Daoy (cell line): Measurements from ENCODE around the gene NOC2L. TPM values are rescaled to one million over a fixed set of nuclear protein-coding genes. Genes with fewer than 3 reads are reported as not detected.

Source experiments
- DNase-seq: peaks from one replicate; pipeline ENCODE4 v3.0.0-alpha.2; 2015; ENCODE audit warnings: low read depth
- total RNA-seq: library from RNA; depleted of rRNA; stranded (reverse); fragments of >200 nt; shearing (Covaris generic); gene quantifications from 2 replicates; pipeline ENCODE4 v1.2.3, GENCODE V29; 2014

Gene NOC2L
- total RNA-seq, 1 experiment from 2014 or later = 271 TPM

GRCh38 chr1:975365-975764 lies 16.3 kb upstream of the NOC2L start:
- no peak for DNase-seq

DNA sequence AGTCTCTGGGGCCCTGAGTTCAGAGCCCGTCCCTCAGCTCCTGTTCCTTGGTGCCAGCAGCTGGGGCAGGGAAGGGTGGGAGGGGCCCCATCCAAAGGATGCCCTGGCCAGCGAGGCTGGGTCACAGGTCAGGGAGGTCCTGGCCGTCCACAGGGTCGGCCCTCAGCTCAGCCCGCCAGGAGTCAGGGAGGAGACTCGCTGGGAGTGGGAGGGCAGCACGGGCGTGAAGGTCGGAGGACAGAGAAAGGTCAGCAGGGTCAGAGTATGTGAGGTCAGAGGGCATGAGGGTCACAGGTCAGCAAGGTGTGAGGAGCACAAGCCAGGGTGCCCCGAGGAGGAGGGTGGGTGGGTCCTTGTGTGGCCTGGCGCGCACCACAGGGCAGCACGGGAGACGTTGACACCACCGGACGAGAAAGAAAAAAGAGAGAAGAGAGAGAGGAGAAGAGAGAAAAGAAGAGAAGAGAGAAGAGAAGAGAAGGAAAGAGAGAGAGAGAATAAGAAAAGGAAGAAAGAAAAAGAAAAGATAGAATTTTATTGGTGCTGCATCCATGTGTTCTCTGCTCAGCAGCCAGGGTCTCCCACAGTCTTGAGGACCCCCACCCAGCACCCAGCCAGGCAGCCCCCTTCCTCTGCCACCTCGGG lies 15.8 kb upstream of the NOC2L start:
- no peak for DNase-seq

DNA sequence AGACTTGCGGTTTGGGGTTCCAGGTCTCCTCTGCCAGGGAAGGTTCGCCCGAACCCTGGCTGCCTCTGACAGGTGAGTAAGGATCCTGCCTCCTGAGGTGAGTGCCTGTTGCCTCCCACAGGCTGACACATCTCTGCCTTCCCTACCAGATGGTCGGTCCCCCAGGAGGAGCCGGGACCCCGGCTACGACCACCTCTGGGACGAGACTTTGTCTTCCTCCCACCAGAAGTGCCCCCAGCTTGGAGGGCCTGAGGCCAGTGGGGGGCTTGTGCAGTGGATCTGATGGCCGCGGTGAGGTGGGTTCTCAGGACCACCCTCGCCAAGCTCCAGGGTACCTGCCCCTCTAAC lies 15.2 kb upstream of the NOC2L start:
- no peak for DNase-seq

- no peak for DNase-seq
These were observed 14.6 kb upstream of the NOC2L start for GRCh38 chr1:973459-974292.

DNA sequence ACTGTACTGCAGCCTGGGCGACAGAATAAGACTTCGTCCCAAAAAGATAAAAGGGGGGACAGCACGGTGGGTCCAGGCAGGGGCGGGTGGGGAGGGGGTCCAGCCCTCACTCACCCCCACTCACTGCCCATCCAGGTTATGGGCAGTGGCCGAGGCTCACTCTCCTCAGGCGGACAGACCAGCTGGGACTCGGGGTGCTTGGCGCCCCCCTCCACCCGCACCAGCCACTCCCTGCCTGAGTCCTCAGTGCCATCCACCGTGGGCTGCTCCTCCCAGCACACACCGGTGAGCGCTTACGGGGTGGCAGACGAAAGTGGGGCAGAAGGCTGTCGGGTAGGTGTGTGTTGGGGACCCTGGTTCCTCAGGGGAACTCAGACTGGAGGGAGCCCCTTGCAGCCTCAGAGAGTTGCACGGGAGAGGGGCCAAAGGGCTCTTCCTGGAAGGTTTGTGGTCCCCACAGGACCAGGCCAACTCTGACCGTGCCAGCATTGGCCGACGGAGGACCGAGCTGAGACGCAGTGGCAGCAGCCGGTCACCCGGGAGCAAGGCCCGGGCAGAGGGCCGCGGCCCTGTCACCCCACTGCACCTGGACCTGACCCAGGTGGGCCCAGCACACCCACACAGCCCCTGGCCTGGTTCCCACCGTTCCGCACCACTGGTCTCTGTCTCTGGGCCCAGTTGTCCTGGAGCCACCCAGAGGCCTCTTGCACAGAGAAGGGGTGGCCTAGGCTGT lies 13.8 kb upstream of the NOC2L start:
- DNase-seq = no peak

- DNase-seq = no peak
These were observed 12.9 kb upstream of the NOC2L start for GRCh38 chr1:971751-972506.

GRCh38 chr1:970973-971730 lies 12.1 kb upstream of the NOC2L start:
- no peak for DNase-seq

DNA sequence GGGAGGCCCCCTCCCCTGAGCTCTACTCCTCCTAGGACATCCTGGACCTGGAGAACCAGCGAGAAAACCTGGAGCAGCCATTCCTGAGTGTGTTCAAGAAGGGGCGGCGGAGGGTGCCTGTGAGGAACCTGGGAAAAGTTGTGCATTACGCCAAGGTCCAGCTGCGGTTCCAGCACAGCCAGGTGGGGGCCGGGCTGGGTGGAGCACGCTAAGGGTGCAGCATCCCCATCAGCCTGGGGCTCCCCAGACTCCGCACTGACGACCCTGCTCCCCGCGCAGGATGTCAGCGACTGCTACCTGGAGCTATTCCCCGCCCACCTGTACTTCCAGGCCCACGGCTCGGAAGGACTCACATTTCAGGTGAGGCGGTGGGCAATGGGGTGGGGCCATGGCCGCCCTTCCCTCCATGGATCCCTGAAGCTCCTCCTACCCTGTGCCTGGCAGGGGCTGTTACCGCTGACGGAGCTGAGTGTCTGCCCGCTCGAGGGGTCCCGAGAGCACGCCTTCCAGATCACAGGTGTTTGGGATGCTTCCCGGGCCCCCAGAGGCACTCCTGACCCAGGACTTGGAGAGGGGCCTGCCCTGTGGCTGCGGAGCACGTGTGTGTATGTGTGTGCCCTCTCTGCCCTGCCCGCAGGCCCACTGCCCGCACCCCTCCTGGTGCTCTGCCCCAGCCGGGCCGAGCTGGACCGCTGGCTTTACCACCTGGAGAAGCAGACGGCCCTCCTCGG lies 11.4 kb upstream of the NOC2L start:
- no peak for DNase-seq

GRCh38 chr1:969260-969855 lies 10.3 kb upstream of the NOC2L start:
- no peak for DNase-seq

GRCh38 chr1:967466-968343 lies 8.6 kb upstream of the NOC2L start:
- DNase-seq = peak; percentile 5

- peak; percentile 91 for DNase-seq
These were observed 7.7 kb upstream of the NOC2L start for GRCh38 chr1:966704-967300.

DNA sequence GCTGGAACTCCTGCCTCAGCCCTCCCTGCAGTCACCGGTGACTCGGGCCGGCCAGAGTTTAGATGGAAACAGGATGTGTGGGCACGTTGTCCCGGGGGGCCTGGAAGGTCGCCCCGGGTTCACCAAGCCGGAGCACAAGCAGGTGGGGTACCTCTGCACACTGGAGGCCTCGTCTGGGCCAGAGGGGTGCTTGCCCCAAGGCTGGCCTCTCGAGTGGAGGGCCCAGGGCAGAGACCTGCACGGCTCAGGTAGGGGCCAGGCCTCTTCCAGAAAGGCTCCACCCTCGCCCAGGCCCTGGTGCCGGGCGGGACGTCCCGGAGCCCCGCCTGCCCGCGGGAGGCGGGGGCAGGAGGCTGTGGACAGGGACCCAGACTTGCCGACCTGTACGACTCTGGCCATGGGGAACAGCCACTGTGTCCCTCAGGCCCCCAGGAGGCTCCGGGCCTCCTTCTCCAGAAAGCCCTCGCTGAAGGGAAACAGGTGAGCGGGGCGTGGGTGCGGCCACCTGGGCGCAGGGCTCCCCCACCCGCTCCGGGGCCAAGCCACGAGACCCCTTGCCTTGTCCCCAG lies 7.2 kb upstream of the NOC2L start, which contains the start of gene PLEKHN1:
PLEKHN1 (plus strand) TSS at position 348 of the 569 bp plus-strand sequence; CDS start at position 398, 50 bp downstream.
- DNase-seq = peak; percentile 87

GRCh38 chr1:965526-966134 lies 6.6 kb upstream of the NOC2L start:
- DNase-seq = no peak

GRCh38 chr1:964691-965525 lies 5.9 kb upstream of the NOC2L start:
- DNase-seq = no peak

- DNase-seq = no peak
These were observed 4.9 kb upstream of the NOC2L start for GRCh38 chr1:963746-964525.

DNA sequence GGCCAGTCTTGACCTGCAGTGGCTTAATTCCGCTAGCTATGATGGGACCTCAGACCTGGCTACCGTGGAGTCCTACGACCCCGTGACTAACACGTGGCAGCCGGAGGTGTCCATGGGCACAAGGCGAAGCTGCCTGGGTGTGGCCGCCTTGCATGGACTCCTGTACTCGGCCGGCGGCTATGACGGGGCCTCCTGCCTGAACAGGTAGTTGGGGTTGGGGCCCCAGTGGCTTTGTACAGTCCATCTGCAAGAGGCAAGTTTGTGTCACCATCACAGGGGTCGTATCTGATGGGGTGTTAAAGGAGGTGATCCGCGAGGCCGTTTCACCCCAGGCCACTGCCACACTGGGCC lies 4.2 kb upstream of the NOC2L start:
- no peak for DNase-seq
